ENCODE data around the gene TNFSF8. TPM values are rescaled to one million over a fixed set of nuclear protein-coding genes. Genes with fewer than 3 reads are reported as not detected.
A peak's percentile ranks its signal among the peaks of the same experiment; 100 is the strongest.

TNFSF8 gene, protein sequence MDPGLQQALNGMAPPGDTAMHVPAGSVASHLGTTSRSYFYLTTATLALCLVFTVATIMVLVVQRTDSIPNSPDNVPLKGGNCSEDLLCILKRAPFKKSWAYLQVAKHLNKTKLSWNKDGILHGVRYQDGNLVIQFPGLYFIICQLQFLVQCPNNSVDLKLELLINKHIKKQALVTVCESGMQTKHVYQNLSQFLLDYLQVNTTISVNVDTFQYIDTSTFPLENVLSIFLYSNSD
- 1 to 10 TPM; 2.6 to 6.5 (median 4.8) TPM for total RNA-seq

DNA sequence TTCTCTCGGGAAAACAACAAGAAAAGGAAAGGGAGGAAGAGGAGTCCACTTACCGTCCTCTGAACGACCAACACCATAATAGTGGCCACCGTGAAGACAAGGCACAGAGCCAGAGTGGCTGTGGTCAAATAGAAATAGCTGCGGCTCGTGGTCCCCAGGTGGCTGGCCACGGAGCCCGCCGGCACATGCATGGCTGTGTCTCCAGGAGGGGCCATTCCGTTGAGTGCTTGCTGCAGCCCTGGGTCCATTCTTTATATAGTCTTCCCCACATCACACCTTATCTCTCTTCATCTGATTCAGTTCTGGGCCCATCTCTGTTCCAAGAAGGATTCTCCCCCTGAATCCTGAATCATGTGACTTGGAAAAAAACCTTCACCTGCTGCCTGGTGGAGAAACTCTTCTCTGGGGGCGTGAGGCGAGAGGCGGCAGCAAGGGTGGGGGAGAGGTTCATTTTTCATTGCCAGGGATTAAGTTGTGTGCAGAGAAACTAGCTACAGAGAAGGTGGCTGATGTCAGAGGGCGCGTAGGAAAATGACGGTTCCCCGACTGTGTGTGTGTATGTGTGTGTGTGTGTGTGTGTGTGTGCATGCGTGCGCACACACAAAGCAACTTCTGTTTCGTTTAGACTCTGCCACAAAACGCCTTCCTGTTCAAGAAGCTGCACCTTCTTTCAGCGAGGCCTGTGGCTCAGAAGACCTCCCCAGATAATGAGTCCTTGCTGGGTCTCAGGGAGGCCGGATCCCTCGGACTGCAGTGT lies at the start of gene TNFSF8:
Gene TNFSF8 (minus strand): TSS at position 536 of the 757 bp plus-strand sequence. CDS start 288 bp downstream, at position 248.
- Histone ChIP-seq H3K4me3 (peak within 1 kb of the TSS in 3 of 4 donors; percentile 21 to 41 (median 36)), H3K27me3 (no peaks in the 10 kb centered on the region), H3K9me3 (no peaks in the 10 kb centered on the region), H3K36me3 (no peaks in the 10 kb centered on the region), H3K4me1 (no peaks in the 10 kb centered on the region), H3K27ac (peak within 1 kb of the TSS; percentile 74 to 86 (median 78))
- WGBS, 2 donors, result 62 to 63% methylated on average over 24 of the region's 24 CpGs
- ATAC-seq (ENCODE audit: low FRiP score in 2 of 2) (peak; percentile 64 to 74), DNase-seq (peak; percentile 55 to 67)
- TF ChIP-seq POLR2A (IDR thresholded peaks at IDR 0.05), result peak in 1 of 4 donors; percentile 54
- TF ChIP-seq EP300 (IDR thresholded peaks at IDR 0.05), result no peak
- TF ChIP-seq POLR2AphosphoS5 (IDR thresholded peaks at IDR 0.05), result peak in 1 of 2 donors; percentile 46
- TF ChIP-seq, protein P1, sequence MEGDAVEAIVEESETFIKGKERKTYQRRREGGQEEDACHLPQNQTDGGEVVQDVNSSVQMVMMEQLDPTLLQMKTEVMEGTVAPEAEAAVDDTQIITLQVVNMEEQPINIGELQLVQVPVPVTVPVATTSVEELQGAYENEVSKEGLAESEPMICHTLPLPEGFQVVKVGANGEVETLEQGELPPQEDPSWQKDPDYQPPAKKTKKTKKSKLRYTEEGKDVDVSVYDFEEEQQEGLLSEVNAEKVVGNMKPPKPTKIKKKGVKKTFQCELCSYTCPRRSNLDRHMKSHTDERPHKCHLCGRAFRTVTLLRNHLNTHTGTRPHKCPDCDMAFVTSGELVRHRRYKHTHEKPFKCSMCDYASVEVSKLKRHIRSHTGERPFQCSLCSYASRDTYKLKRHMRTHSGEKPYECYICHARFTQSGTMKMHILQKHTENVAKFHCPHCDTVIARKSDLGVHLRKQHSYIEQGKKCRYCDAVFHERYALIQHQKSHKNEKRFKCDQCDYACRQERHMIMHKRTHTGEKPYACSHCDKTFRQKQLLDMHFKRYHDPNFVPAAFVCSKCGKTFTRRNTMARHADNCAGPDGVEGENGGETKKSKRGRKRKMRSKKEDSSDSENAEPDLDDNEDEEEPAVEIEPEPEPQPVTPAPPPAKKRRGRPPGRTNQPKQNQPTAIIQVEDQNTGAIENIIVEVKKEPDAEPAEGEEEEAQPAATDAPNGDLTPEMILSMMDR (IDR thresholded peaks at IDR 0.05), result no peak

- TF ChIP-seq POLR2A (IDR thresholded peaks at IDR 0.05) (no peak), POLR2AphosphoS5 (IDR thresholded peaks at IDR 0.05) (no peak), EP300 (IDR thresholded peaks at IDR 0.05) (no peak)
- TF ChIP-seq, protein P1 (IDR thresholded peaks at IDR 0.05), result no peak
- ATAC-seq (ENCODE audit: low FRiP score in 2 of 2), result peak in 1 of 2 donors; percentile 26
These were observed 42.8 kb upstream of the TNFSF8 start for GRCh38 chr9:114973216-114973615.

DNA sequence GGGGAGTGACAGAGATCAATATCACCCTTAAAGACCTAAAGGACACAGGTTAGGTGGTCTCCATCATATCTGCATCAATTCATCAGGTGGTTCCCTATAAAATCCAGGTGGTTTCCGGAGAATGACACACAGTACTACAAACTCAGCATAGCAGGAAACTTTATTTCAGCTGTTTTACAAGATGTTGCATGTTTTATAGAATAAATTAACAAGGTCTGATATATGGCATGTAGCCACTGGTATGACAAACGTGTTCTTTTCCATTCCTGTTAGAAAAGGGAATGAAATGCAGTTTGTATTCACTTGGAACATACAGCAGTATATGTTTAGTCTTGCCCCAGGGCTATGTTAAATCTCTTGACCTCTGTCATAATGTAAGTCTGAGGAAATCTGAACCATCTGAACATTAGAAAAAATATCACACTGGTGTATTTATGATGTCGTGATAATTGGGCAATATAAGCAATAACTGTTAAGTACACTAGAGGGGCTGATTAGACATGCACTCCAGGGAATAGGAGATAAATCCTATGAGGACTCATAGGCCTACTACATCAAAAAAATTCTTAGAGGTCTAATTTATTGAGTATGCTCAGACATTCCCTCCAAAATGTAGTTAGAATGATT lies 42.2 kb upstream of the TNFSF8 start:
- Histone ChIP-seq H3K4me1 (peaks cover 0 to 7% (median 3%) of the 10 kb centered on the region in 4 donors), H3K27me3 (no peaks in the 10 kb centered on the region), H3K9me3 (no peaks in the 10 kb centered on the region), H3K4me3 (no peak overlapping the region), H3K27ac (no peak overlapping the region), H3K36me3 (no peaks in the 10 kb centered on the region)
- ATAC-seq (ENCODE audit: low FRiP score in 2 of 2) (no peak), DNase-seq (no peak)
- TF ChIP-seq POLR2A (IDR thresholded peaks at IDR 0.05) (no peak), POLR2AphosphoS5 (IDR thresholded peaks at IDR 0.05) (no peak), EP300 (IDR thresholded peaks at IDR 0.05) (no peak)
- TF ChIP-seq, protein P1 (IDR thresholded peaks at IDR 0.05), result no peak
- WGBS, 2 donors, result 78 to 87% methylated on average over 3 of the region's 3 CpGs

More at GRCh38 chr9:114973216-114973615, 42.8 kb upstream of the TNFSF8 start:
- Histone ChIP-seq H3K27me3 (no peaks in the 10 kb centered on the region), H3K4me1 (peaks cover 0 to 7% (median 3%) of the 10 kb centered on the region in 4 donors), H3K36me3 (no peaks in the 10 kb centered on the region), H3K27ac (no peak overlapping the region), H3K9me3 (no peaks in the 10 kb centered on the region), H3K4me3 (no peak overlapping the region)
- 81 to 93% methylated on average over 2 of the region's 2 CpGs for WGBS, 2 donors
- DNase-seq, result no peak

- no peak overlapping the region for H3K4me3 ChIP-seq
- WGBS, 2 donors, result 52 to 59% methylated on average over 1 of the region's 1 CpG
- ATAC-seq (ENCODE audit: low FRiP score in 2 of 2) (no peak), DNase-seq (no peak)
- TF ChIP-seq POLR2AphosphoS5 (IDR thresholded peaks at IDR 0.05) (no peak), POLR2A (IDR thresholded peaks at IDR 0.05) (no peak), EP300 (IDR thresholded peaks at IDR 0.05) (no peak)
- TF ChIP-seq, protein P1 (IDR thresholded peaks at IDR 0.05), result no peak
- H3K9me3 ChIP-seq, result no peaks in the 10 kb centered on the region
- H3K27me3 ChIP-seq, result no peaks in the 10 kb centered on the region
- no peaks in the 10 kb centered on the region for H3K36me3 ChIP-seq
- peaks cover 0 to 7% (median 3%) of the 10 kb centered on the region in 4 donors for H3K4me1 ChIP-seq
- H3K27ac ChIP-seq, result no peak overlapping the region
These were observed 38.9 kb upstream of the TNFSF8 start for GRCh38 chr9:114969269-114969668.

Data from upper lobe of left lung (tissue), 6 donors.